Activated CD4-positive, alpha-beta T cell treated with anti-CD3 and anti-CD28 coated beads, Interleukin-2, amount 50 U/mL, for 48 hours (primary cell): Measurements from ENCODE around the gene C10orf95.
"Not testable (repeated sequence)": the region's sequence is repeated elsewhere in the genome, so short reads cannot be mapped to it uniquely, and the experiment has no call there.

Experiments used
- DNase-seq, 2 experiments: peaks; one replicate each; pipeline ENCODE4 v3.0.0-alpha.2; 2020

Gene C10orf95

GRCh38 chr10:102451105-102451969, at the start of gene C10orf95:
C10orf95 (minus strand) TSS chr10:102451543; CDS start chr10:102451093, 450 bp downstream.
- DNase-seq = no peak

- not testable (repeated sequence) for DNase-seq
Measured at GRCh38 chr10:102500686-102501085, 49.3 kb upstream of the C10orf95 start.

GRCh38 chr10:102499356-102499755, 48.0 kb upstream of the C10orf95 start:
- no peak for DNase-seq

- DNase-seq = no peak
Measured at GRCh38 chr10:102497545-102497944, 46.2 kb upstream of the C10orf95 start.

- no peak for DNase-seq
Measured at GRCh38 chr10:102493771-102494170, 42.4 kb upstream of the C10orf95 start.

GRCh38 chr10:102492983-102493382, 41.6 kb upstream of the C10orf95 start:
- no peak for DNase-seq

GRCh38 chr10:102492344-102492939, 41.1 kb upstream of the C10orf95 start:
- no peak for DNase-seq

- no peak for DNase-seq
Measured at GRCh38 chr10:102491136-102491535, 39.8 kb upstream of the C10orf95 start.

- no peak for DNase-seq
Measured at GRCh38 chr10:102485093-102485784, 33.9 kb upstream of the C10orf95 start.

GRCh38 chr10:102484021-102484420, 32.7 kb upstream of the C10orf95 start:
- DNase-seq = no peak

- DNase-seq = no peak
Measured at GRCh38 chr10:102480396-102480795, 29.1 kb upstream of the C10orf95 start.

- no peak for DNase-seq
Measured at GRCh38 chr10:102479651-102480050, 28.3 kb upstream of the C10orf95 start.

GRCh38 chr10:102476466-102477141, 25.3 kb upstream of the C10orf95 start:
- DNase-seq = no peak

GRCh38 chr10:102475451-102476040, 24.2 kb upstream of the C10orf95 start:
- no peak for DNase-seq

GRCh38 chr10:102473445-102474331, 22.3 kb upstream of the C10orf95 start:
- DNase-seq = peak in 1 of 2 experiments; percentile 9

- DNase-seq = no peak
Measured at GRCh38 chr10:102470579-102471546, 19.5 kb upstream of the C10orf95 start.

GRCh38 chr10:102468683-102469082, 17.3 kb upstream of the C10orf95 start:
- no peak for DNase-seq

- no peak for DNase-seq
Measured at GRCh38 chr10:102467971-102468438, 16.7 kb upstream of the C10orf95 start.

GRCh38 chr10:102467318-102467717, 16.0 kb upstream of the C10orf95 start:
- DNase-seq = no peak

GRCh38 chr10:102465466-102465865, 14.1 kb upstream of the C10orf95 start:
- no peak for DNase-seq
